ENCODE data around the gene MGAM2. TPM values are rescaled to one million over a fixed set of nuclear protein-coding genes. Genes with fewer than 3 reads are reported as not detected.

MGAM2 gene
- total RNA-seq = not detected

DNA sequence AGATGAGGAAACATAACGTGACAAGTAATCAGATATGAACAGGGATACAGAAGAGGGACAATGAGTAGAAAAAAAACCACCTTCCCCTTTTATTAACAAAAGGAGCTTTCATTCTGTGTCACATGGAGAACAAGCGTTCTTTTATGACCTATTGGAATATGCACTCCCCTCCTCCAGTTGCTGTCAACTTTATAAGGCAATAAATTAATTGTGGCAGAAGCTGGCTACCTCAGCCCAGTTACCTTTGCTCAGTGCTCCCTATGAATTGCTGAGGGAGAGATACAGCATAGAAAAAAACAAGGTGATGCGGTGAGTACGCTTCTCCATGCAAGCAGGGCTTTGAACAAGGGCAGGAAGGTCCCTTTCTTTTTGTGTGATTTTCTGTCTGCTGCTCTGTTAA, at the start of gene MGAM2:
Gene MGAM2 (plus strand): TSS at position 220 of the 400 bp plus-strand sequence. CDS start 5,156 bp downstream, outside the sequence.
- Mint-ChIP-seq H3K27me3 (peaks cover 9% of the 10 kb centered on the region), H3K4me3 (no peak within 1 kb of the TSS), H3K4me1 (ENCODE audit: low read depth) (no peaks in the 10 kb centered on the region), H3K36me3 (ENCODE audit: low read depth) (no peaks in the 10 kb centered on the region), H3K27ac (no peak within 1 kb of the TSS), H3K9me3 (no peaks in the 10 kb centered on the region)
- TF ChIP-seq, protein P1, sequence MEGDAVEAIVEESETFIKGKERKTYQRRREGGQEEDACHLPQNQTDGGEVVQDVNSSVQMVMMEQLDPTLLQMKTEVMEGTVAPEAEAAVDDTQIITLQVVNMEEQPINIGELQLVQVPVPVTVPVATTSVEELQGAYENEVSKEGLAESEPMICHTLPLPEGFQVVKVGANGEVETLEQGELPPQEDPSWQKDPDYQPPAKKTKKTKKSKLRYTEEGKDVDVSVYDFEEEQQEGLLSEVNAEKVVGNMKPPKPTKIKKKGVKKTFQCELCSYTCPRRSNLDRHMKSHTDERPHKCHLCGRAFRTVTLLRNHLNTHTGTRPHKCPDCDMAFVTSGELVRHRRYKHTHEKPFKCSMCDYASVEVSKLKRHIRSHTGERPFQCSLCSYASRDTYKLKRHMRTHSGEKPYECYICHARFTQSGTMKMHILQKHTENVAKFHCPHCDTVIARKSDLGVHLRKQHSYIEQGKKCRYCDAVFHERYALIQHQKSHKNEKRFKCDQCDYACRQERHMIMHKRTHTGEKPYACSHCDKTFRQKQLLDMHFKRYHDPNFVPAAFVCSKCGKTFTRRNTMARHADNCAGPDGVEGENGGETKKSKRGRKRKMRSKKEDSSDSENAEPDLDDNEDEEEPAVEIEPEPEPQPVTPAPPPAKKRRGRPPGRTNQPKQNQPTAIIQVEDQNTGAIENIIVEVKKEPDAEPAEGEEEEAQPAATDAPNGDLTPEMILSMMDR (IDR thresholded peaks at IDR 0.05) = no peak
- DNase-seq (no peak), ATAC-seq (no peak)
- POLR2A ChIA-PET = no interaction called here
- CTCF ChIA-PET = interaction anchor here (0.8 kb wide), 1 partner anchor 135 kb away, joined by 3 read pairs; no protein-coding TSS in a partner anchor
- intact Hi-C loops (cut with micrococcal nuclease) = no loop called here

DNA sequence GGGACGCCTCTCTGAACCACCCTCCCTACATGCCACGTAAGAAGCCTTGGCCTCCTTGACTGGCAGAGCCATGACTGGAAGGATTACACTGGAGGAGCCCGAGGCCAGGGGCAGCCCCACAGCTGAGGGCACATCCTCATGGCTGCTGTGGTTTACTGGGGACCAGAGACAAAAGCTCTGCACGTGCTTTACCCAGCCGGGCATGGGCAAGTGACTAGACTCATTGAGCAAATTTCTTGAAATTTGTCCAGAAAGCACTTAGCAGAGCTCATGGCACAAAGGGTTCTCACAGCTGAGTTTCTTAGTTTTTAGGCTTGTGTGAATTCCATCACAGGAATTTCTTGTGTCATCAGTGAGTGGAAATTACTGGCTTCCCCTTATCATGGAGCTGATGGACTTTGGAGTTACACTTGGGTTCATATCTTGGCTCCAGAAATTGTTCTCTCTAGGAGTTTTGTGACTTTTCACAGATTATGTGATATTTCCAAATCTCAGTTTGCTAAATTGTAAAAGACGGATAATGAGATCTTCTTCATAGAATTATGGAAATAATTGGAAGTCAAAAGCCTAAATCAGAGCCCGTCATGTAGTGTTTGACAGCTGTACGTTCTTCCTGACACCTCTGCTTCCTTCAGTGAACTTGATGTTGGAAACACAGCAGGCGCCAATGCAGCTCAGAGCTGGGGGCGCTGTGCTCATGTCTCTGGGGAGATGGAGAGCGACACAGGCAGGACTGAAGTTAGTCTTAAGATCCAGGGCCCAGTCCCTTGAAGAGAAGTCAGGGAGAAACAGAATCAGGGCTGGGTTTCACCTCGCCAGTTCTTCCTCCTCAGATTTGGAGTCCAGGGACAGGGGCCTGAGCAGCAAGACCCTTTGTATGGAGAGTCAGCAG, 47.7 kb upstream of the MGAM2 start:
- intact Hi-C loops (cut with micrococcal nuclease) = no loop called here
- ChIA-PET POLR2A (interaction anchor here (0.6 to 1.3 kb wide), 2 partner anchors 31 to 869 kb away, joined by 3 to 5 read pairs; no protein-coding TSS in a partner anchor), CTCF (interaction anchor here (1.1 kb wide), 3 partner anchors 32 to 87 kb away, joined by 3 to 5 read pairs (median 3); no protein-coding TSS in a partner anchor)
- H3K9me3 Mint-ChIP-seq = no peaks in the 10 kb centered on the region
- H3K36me3 Mint-ChIP-seq (ENCODE audit: low read depth) = no peaks in the 10 kb centered on the region
- H3K27ac Mint-ChIP-seq = no peak overlapping the region
- no peaks in the 10 kb centered on the region for H3K27me3 Mint-ChIP-seq
- TF ChIP-seq, protein P1 (IDR thresholded peaks at IDR 0.05) = no peak
- ATAC-seq (no peak), DNase-seq (no peak)
- no peak overlapping the region for H3K4me3 Mint-ChIP-seq
- H3K4me1 Mint-ChIP-seq (ENCODE audit: low read depth) = no peaks in the 10 kb centered on the region

DNA sequence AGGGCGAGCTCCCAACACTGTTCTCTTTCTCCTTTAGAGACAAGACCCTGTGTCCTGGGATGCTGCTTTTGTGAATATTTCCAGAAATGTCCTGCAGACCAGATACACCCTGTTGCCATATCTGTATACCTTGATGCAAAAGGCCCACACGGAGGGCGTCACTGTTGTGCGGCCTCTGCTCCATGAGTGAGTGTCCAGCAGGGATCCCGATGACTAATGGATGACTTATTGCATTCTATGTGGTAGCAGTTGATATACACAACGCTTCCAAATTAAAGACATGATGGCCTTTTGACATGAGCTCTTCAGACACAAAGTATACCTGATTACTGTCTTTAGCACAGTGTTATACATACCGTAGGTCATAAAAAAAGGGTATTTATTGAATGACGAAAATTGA, 45.0 kb upstream of the MGAM2 start:
- DNase-seq (no peak), ATAC-seq (no peak)
- intact Hi-C loops (cut with micrococcal nuclease) = no loop called here
- H3K9me3 Mint-ChIP-seq = no peaks in the 10 kb centered on the region
- TF ChIP-seq, protein P1 (IDR thresholded peaks at IDR 0.05) = no peak
- no peaks in the 10 kb centered on the region for H3K36me3 Mint-ChIP-seq (ENCODE audit: low read depth)
- CTCF ChIA-PET = no interaction called here
- no peaks in the 10 kb centered on the region for H3K4me1 Mint-ChIP-seq (ENCODE audit: low read depth)
- POLR2A ChIA-PET = no interaction called here
- H3K4me3 Mint-ChIP-seq = no peak overlapping the region
- no peaks in the 10 kb centered on the region for H3K27me3 Mint-ChIP-seq
- H3K27ac Mint-ChIP-seq = no peak overlapping the region

DNA sequence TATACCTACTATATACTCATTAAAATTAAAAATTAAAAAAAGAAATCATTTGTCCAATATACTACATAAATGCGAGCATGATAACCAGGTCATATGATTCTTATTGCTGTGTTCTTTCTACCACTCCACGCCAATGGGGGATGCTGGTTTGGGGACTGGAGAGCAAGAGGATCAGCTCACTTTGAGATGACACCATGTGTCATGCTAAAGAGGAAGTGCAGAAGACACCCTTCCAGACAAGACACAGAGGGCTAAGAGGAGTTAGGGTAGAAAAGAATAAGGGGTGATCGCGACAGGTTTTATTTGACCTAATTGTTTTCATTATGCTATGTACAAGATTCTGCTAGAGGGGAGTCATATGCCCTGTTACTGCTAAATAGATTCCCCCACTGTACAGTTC, 33.8 kb upstream of the MGAM2 start:
- H3K9me3 Mint-ChIP-seq = no peaks in the 10 kb centered on the region
- POLR2A ChIA-PET = no interaction called here
- no peaks in the 10 kb centered on the region for H3K4me1 Mint-ChIP-seq (ENCODE audit: low read depth)
- H3K27ac Mint-ChIP-seq = no peak overlapping the region
- intact Hi-C loops (cut with micrococcal nuclease) = no loop called here
- DNase-seq (no peak), ATAC-seq (no peak)
- no peak overlapping the region for H3K4me3 Mint-ChIP-seq
- CTCF ChIA-PET = no interaction called here
- H3K36me3 Mint-ChIP-seq (ENCODE audit: low read depth) = no peaks in the 10 kb centered on the region
- TF ChIP-seq, protein P1 (IDR thresholded peaks at IDR 0.05) = no peak
- H3K27me3 Mint-ChIP-seq = no peaks in the 10 kb centered on the region

DNA sequence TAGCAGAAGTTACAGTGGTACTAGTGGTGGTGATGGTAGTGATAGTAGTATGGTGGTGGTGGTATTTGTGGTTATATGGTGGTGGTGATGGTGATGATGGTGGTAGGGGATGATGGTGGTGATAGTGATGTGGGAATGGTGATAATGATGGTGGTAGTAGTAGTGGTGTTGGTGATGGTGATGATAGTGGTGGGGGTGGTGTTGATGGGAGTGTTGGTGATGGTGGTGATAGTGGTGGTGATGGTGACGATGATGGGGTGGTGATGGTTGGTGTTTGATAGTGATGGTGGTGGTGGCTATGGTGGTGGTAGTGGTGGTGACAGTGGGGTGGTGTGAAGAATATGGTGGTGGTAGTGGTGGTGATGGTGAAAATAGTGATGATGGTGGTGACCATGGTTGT, 27.9 kb upstream of the MGAM2 start:
- CTCF ChIA-PET = no interaction called here
- H3K36me3 Mint-ChIP-seq (ENCODE audit: low read depth) = no peaks in the 10 kb centered on the region
- POLR2A ChIA-PET = no interaction called here

More for the DNA sequence above, 27.9 kb upstream of the MGAM2 start:
- H3K4me1 Mint-ChIP-seq (ENCODE audit: low read depth) = no peaks in the 10 kb centered on the region
- intact Hi-C loops (cut with micrococcal nuclease) = no loop called here
- ATAC-seq (no peak), DNase-seq (no peak)
- H3K27me3 Mint-ChIP-seq = no peaks in the 10 kb centered on the region
- H3K4me3 Mint-ChIP-seq = no peak overlapping the region
- H3K9me3 Mint-ChIP-seq = no peaks in the 10 kb centered on the region
- TF ChIP-seq, protein P1 (IDR thresholded peaks at IDR 0.05) = no peak
- H3K27ac Mint-ChIP-seq = no peak overlapping the region
